Ecto neural progenitor cell (in vitro differentiated cells): ENCODE measurements around the gene MATR3.

Source experiments
- DNase-seq: peaks from one replicate; pipeline ENCODE4 v3.0.0-alpha.2; 2018; ENCODE audit warnings: low spot score

The MATR3 gene

DNA sequence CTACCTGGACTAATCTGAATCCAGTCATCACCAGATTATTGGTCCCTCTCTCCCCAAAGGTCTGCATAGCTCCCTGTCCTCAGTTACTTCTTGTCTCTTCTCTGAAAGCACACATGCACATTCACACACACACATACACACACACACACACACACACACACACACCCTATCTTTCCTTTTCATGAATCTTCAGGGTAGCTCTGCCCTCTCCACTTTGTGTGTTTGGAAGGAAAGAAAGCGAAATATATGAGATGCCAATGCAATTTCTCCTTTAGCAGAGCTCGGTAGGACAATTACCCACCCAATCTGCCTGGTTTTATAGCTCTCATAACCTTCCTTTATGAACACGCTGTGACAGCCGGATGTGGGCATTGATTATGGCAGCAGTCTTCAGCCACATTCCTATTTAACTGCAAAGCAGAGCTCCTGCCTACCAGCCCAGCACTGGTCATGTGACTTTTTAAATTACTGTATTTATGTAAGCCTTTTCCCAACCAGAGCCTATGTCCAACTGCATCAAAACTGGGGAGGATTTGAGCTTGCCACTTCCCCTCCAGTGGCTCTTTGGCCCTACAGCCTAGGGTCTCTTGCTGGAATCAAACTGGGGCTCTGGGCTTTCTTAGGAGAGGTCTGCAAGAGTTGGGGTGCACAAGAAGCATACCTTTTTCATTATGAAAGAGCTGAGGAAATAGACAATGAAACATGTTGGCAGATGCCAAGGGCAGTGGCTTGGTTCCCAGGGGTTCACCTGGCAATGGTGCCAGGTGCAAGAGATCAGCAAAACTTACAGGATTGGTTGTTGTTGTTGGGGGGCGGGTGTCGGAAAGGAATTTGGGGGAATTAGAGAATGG lies 20.8 kb upstream of the MATR3 start:
- DNase-seq = no peak

DNA sequence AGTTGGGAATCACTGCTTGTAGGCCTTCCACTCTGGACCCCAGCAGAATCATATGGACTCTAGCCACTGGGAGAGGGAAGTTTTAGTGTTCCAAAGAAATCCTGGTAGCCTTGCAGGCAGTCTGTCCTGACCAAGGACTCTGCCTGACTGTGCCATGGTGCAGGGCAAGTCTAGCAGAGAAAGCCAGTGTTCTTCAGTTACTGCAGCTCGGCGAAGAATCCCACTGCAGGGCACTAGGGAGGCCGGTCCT lies 20.3 kb upstream of the MATR3 start:
- DNase-seq = no peak

DNA sequence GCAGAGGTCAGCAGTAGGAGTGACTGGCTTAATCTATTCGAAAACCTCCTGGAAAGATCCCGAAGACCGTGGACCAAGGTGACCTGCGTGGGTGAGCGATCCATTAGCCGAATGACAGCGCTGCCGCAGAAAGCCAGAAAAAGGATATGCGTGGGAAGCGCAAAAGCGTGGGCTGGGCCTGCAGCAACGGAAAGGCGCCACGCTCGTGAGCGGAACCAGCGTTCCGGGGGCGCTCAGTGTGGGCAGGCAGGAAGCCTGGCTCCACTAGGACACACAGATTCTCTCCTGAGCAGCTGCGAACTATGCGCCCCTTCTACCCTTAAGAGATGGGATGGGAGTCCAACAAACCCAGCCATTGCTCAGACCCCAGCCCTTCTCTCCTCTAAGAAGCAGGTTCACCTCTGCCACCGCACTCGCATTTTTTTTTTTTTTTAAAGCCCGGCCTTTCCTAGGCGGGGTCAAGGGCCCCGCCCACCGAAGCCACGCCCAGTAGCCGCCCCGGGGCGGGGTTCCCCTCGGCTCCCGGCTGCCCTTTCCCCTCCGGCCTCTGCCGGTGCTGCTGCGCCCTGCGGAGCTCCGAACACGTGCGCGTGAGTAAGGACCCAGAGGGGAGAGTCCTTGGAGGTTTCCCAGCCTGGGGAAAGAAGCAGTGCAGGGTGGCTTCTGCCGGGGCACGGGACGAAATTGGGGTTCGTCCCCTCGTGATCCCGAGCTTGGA lies 19.8 kb upstream of the MATR3 start:
- peak; percentile 93 for DNase-seq

DNA sequence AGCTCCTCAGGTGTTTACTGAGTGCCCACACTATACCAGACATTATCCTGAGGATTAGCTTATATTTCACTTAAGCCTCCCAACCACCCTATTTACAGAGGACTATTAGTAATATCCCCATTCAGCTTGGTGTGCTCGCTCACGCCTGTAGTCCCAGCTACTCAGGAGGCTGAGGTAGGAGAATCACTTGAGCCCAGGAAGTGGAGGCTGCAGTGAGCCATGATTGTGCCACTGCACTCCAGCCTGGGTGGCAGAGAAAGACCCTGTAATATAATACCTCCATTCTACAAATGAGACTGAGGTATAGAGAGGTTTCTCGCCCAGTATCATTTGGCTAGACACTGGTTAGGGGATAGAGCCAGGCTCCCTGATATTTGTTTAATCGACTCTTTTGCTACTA lies 18.0 kb upstream of the MATR3 start:
- DNase-seq = no peak

DNA sequence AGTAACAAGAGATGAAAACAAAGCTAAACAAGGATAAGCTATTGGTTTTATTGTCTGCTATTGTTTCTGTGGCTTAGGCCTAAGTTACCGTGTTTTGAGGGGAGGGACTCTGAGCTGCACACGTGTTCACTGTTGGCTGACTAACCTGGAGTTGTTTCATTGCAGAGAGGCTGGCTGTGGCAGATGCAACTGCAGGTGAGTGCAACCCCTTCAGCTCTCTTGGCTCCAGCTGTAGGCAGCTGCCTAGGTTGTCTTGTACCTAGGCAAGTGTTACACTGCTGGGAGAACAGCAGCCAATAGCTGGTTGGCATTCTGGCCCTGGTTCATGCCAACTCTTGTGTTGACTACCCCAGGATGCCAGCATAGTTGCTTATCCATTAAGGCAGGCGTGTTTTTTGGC lies 17.6 kb upstream of the MATR3 start:
- DNase-seq = no peak

DNA sequence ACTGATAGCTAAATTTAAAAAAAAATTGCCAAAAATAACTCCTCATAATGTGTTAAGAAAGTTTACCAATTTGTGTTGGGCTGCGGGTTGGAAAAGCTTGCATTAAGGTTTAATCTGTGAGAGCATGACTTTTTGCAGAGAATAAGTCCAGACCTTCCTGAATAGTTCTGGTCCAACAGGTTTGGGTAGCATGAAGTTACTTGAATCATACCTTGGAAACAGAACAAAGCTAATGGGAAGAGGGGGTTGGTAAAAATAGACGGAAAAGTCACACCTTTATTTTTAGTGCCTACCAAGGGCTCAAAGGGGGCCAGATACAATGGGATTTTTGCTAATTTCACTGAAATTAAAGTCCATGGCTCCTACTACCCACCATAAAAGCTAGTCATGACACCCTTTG lies 17.1 kb upstream of the MATR3 start:
- DNase-seq = no peak

DNA sequence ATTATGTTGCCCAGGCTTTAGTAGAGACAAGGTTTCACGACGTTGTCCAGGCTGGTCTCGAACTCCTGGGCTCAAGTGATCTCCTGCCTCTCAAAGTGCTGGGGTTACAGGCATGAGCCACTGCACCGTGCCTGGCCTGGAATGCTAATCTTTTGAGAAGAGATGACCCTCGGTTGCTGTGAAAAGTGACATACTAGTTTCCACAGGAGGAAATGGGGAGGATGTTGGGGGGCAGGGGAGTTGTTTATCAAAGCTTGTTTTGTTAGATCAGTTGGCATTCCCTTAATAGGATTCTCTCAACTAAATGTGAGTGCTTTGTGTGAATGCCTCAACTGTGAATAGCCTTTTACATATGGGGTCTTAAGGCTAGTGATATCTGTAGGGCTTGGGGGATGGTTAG lies 16.4 kb upstream of the MATR3 start:
- no peak for DNase-seq

DNA sequence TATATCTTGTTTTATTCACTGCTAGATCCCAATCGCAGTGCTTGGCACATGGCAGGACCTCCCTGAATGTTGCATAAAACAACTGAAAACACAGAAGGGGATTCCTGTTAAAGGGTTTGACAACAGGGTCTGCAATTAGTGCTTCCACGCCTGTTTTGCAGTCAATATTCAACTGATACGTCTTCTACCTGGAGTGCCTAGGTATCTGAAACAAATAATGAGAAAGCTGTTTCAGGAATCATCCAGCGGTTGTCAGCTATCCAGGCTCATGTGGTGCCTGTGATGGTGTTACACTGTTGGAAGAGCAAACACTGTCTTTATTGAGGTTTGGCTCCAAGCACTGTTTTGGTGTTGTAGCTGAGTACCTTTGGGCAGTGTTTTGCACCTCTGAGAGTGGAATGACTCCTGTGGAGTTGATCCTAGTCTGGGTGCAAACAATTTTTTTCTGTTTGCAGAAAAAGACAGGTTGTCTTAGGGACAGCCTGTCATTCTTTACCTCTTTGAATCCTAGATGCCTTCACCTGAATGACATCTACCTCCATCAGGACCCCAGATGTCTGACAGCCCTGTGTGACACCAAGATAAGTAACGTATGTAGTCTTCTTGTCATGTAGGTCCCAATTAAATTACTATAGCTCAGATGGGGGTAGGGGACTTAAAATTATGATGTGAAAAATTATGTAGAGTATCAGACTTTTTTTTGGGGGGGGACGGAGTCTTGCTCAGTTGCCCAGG lies 14.8 kb upstream of the MATR3 start:
- no peak for DNase-seq

DNA sequence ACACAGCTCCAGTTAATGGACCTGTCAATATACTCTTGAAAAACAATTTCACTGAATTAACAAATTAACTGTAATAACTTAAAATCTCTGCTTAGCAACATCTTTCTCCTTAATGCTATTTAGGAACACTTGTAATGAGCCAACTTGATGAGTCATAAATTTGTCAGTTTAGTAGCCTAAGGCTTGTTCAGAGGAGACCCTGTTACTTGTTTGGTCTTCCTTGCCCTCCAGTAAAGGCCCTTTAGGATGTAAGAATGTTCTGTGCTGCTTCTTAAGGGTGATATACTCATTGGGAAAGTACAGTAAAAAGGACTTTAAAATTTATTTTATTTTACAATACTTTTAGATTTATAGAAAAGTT lies 11.4 kb upstream of the MATR3 start:
- DNase-seq = no peak

DNA sequence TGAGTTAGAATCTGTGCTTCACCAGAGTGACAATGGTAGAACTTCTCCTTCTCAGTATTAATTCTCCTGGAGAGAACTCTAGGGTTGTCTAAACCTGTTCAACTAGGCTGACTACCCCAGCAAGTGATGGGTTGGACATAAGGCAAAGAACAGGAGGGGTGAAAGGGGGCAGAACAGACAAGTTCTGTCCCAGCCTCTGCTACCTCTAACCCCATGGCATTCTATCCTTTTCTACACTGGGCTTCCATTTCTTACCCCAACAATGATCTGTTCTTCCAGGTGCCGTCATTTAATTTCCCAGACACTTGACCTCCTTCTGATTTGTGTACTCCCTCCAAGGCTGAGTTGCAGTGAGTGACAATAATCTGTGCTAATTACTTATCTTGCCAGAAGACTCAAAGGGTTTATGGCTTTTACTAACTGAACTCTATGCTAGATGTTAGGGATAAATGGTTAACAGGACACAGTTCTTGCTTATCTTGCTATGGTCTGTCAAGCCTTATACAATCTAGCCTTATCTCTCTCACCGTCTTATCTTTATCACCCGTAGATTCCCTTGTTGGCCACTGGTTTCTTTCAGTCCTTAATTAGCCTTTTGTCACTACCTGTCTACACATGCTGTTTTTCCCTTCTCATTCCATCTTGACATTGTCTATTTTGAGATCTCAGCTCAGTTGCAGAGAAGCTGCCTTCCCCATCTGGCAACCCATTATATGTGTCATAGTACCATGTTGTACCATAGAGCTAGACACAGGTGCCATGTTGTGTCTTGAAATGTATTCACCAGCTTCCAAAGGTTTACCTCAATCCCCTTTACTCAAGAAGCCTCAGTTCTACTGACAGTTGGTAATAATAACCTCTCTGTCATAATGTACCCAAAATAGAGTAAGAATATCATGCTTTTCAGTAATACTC lies 10.0 kb upstream of the MATR3 start:
- no peak for DNase-seq

DNA sequence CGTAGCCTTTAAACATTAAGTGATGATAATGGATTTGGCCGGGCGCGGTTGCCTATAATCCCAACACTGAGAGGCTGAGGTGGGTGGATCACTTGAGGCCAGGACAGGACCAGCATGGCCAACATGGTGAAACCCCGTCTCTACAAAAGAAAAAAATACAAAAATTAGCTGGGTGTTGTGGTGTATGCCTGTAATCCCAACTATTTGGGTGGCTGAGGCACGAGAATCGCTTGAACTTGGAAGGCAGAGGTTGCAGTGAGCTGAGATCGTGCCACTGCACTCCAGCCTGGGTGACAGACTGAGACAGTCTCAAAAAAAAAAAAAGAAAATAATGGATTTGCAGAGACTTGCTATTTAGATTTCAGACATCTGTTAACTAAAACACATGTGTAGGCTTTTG lies 9.2 kb upstream of the MATR3 start:
- DNase-seq = no peak

DNA sequence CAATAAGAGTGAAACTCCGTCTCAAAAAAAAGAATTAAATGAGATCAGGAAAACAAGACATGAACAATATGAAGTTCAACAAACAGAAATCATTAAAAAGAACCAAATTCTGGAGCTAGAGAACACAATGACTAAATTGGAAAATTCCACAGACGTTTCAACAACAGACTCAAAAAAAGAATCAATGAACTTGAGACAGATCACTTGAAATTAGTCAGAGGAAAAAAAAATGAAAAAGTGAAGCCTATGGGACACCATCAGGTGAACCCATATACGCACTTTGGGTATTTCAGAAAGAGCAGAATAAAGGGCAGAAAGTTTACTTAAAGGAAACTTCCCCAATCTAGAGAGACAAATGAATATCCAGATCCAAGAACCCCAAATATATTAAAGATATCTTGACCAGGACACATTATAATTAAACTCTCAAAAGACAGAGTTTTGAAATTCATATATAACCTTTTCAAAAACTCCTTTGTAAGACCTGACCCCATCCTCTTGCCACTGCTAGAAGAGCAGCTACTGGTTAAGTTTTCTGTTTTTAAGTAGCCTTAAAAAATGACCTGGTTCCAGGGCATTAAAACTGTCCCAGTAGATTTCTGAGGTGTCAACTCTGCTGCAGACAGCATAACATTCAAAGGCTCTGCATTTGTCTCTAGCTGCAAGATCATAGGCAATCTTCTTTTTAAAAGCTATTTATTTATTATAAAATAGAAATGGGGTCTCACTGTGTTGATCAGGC lies 7.7 kb upstream of the MATR3 start:
- no peak for DNase-seq

DNA sequence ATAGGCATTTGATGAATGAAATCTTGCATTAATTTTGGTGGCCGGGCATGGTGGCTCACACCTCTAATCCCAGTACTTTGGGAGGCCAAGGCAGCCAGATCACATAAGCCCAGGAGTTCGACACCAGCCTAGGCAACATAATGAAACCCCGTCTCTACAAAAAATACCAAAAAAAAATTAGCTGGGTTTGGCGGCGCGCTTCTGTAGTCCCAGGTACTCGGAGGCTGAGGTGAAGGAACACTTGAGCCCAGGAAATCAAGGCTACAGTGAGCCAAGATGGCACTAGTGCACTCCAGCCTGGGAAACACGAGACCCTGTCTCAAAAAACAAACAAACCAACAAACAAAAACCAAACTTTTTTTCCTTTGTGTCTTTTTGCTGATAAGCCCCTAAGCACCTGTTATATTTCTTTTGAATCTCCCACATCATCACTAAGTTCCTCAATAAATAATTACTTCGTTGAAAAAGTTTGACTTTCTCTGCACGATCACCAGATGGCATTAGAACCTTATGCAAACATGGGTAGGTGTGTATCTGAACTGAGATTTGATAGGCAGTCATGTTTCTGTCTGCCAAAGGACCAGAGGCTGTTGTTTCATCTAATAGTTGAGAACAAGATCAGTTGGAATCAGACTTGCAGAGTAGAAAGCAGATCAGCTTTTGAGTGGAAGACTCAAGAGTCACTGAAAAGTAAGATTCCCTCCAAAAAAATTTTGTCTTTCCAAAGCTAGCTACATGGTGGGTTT lies 5.5 kb upstream of the MATR3 start:
- no peak for DNase-seq

DNA sequence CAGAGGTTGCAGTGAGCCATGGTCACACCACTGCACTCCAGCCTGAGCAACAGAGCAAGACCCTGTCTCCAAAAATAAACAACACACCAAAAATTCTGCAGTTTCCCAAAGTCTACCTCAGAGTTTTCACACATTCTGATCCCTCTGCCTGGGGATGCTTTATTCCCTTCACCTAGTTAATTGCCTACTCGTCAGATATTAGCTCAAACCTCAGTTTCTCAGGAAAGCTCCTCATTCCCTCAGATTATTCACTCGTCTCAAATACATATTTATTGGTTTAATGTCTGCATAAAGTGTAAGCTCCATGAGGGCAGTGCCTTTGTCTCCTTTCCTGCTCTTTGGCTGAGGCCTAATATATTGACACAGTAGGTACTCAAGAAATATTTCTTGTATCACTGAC lies 2.5 kb upstream of the MATR3 start:
- DNase-seq = no peak

DNA sequence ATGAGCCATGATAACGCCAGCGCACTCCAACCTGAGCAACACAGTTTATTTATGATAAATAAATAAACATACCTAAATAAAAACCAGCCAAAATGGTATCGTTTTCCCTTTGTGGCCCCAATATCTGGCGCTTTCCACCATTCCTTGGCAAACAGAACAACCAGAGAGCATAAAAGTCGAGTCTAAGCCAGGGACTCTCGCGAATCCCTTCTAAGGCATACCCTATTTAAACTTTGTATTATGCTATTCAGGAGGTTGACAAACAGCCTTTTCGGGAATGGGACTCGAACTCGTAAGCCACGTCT lies 386 bp upstream of the MATR3 start:
- no peak for DNase-seq

DNA sequence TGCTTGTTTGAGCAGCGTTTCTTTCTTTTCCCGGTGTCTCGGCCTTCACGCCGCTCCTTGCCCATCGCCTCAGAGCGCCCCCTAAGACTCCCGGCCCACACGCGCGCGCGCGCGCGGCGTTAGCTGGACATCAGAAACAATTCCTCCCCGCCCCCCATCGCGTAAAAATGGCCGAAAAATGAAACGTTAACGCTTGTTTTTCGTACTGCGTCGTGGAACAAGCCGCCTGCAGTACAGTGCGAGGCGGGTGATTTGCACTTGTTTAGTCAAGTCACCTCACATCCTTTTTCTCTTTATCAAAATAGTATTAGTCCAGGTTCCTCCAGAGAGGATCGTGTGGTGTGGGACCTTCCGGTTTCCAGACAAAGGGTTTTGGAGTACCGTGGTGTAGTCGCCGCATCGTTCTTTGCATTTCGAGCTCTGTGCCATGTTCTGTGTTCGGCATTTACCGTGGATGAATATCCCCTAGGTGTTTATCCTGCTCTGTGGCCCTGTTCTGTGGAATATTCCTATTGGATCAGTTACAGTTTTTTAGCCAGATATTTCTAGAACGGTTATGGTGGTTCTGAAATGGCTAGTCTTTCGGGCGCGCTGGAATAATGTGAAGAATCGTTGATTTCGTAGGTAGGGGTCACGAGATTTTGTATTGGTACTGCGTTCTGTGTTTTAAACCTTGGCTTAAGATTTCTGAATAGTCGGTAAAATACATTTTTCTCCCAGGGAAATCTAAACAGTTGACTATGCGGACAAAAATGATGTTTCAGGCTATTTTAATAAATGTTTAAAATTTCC lies 1.0 kb downstream of the MATR3 start:
- peak; percentile 88 for DNase-seq

DNA sequence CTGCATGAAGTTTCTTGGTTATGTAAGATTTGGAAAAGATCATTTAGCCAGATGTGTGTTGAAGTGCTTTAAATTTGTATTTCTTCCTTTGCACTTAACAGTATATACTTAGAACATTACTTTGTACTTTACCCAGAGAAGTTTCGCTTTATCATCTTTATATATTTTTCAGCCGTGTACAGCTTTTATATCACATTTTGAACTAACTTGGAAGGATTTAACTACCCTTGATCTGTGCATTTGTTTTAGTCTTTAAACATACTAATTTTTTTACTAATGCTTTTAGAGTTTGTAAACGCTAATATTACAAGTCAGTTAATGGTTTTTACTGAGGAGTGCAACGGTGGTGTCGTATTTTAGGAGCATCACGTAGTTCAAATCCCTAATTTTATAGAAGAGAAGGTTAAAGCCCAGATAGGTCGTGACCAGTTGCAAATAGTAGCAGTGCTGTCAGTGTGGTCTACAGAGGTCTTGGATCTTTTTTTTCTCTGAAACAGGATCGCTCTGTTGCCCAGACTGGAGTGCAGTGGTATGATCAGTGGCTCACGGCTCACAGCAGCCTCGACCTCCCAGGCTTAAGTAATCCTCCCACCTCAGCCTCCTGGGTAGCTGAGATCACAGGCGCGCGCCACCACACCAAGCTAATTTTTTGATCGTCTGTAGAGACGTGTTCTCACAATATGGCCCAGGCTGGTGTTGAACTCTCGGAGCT lies 2.0 kb downstream of the MATR3 start:
- no peak for DNase-seq

DNA sequence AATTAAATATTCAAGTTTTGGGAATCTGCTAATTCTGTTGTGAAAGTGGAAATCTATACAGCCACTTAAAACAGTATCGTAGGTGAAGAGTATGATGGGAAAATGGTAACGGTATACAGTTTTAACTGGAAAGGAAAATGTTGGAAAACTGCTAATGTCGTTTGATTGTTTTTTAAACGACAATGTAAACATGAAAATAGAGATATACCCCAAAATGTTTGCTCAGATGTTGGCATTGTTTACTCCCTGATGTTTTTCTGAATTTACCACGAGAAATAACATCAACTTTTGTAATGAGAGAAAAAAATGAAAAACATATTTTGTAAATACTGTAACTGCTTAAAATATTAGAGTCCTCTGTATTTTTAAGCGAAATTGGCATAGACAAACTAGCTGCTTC lies 2.7 kb downstream of the MATR3 start:
- no peak for DNase-seq

DNA sequence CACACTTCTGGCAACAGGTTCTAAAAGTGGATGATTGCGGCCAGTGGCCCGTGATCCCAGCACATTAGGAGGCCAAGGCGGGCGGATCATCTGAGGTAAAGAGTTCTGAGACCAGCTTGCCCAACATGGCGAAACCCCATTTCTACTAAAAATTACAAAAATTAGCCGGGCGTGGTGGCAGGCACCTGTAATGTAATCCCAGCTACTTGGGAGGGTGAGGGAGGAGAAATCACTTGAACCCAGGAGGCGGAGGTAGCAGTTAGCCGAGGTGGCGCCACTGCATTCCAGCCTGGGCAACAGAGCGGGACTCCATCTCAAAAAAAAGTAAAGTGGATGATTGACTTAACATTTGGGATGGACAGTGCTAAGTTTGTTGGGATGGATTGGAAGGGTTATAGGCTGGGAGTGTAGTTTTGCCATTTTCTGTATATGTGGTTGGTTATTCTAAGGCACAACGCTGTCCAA lies 3.4 kb downstream of the MATR3 start:
- no peak for DNase-seq
